ENCODE data around the gene PHACTR2.
"Not testable (repeated sequence)": the region's sequence is repeated elsewhere in the genome, so short reads cannot be mapped to it uniquely, and the experiment has no call there.

The PHACTR2 gene

GRCh38 chr6:143773506-143774150, 95.9 kb downstream of the PHACTR2 start:
- DNase-seq, result no peak

GRCh38 chr6:143774347-143774746, 96.6 kb downstream of the PHACTR2 start:
- no peak for DNase-seq

GRCh38 chr6:143775336-143775735, 97.6 kb downstream of the PHACTR2 start:
- no peak for DNase-seq

GRCh38 chr6:143778926-143779325, 101.2 kb downstream of the PHACTR2 start:
- no peak for DNase-seq

GRCh38 chr6:143782481-143782880, 104.7 kb downstream of the PHACTR2 start:
- no peak for DNase-seq

- no peak for DNase-seq
These were observed 105.3 kb downstream of the PHACTR2 start for GRCh38 chr6:143783077-143783476.

- DNase-seq, result no peak
These were observed 106.6 kb downstream of the PHACTR2 start for GRCh38 chr6:143784316-143784715.

GRCh38 chr6:143786371-143786770, 108.6 kb downstream of the PHACTR2 start:
- DNase-seq, result not testable (repeated sequence)

- DNase-seq, result no peak
These were observed 114.9 kb downstream of the PHACTR2 start for GRCh38 chr6:143792402-143793279.

- DNase-seq, result no peak
These were observed 115.5 kb downstream of the PHACTR2 start for GRCh38 chr6:143793280-143793619.

- DNase-seq, result not testable (repeated sequence)
These were observed 118.8 kb downstream of the PHACTR2 start for GRCh38 chr6:143796551-143796950.

GRCh38 chr6:143798487-143798886, 120.7 kb downstream of the PHACTR2 start:
- not testable (repeated sequence) for DNase-seq

- no peak for DNase-seq
These were observed 125.2 kb downstream of the PHACTR2 start for GRCh38 chr6:143802833-143803565.

GRCh38 chr6:143803769-143804568, 126.2 kb downstream of the PHACTR2 start:
- DNase-seq, result no peak

GRCh38 chr6:143804835-143805239, 127.1 kb downstream of the PHACTR2 start:
- no peak for DNase-seq

GRCh38 chr6:143806282-143807102, 128.7 kb downstream of the PHACTR2 start:
- DNase-seq, result peak; percentile 23

- no peak for DNase-seq
These were observed 129.5 kb downstream of the PHACTR2 start for GRCh38 chr6:143807103-143807772.

GRCh38 chr6:143810745-143811144, 133.0 kb downstream of the PHACTR2 start:
- DNase-seq, result no peak

- no peak for DNase-seq
These were observed 133.9 kb downstream of the PHACTR2 start for GRCh38 chr6:143811501-143812157.

- no peak for DNase-seq
These were observed 139.9 kb downstream of the PHACTR2 start for GRCh38 chr6:143817621-143818020.

- no peak for DNase-seq
These were observed 143.6 kb downstream of the PHACTR2 start for GRCh38 chr6:143821359-143821758.

Measured in GDM1 (cell line).